NCI-H524 treated with DMSO at 0.1 percent for 48 hours (cell line): Measurements from ENCODE around the gene GLYATL3.

Experiments
- DNase-seq: peaks from one replicate; lab custom pipeline; 2025; lab: John Stamatoyannopoulos, UW

GLYATL3 gene

GRCh38 chr6:49514571-49515484 lies 15.1 kb downstream of the GLYATL3 start:
- DNase-seq, result no peak

- DNase-seq, result no peak
Observed at GRCh38 chr6:49515485-49516146, 15.9 kb downstream of the GLYATL3 start.

- DNase-seq, result no peak
Observed at GRCh38 chr6:49516147-49516505, 16.4 kb downstream of the GLYATL3 start.

DNA sequence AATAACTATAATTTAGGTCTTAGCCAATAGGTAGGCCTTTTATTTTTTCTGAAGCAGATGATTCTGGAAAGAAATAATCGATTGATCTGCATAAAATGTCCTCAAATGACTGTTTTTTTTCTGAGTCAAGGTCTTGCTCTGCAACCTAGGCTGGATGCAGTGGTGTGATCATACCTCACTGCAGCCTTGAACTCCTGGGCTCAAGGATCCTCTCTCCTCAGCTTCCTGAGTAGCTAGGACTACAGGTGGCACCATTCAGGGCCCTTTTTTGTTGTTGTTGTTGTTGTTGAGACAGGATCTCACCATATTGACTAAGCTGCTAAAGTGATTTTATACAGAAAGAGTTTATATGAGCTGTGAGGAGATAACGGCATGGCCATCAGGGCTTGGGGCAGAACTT lies 18.2 kb downstream of the GLYATL3 start:
- DNase-seq, result no peak

DNA sequence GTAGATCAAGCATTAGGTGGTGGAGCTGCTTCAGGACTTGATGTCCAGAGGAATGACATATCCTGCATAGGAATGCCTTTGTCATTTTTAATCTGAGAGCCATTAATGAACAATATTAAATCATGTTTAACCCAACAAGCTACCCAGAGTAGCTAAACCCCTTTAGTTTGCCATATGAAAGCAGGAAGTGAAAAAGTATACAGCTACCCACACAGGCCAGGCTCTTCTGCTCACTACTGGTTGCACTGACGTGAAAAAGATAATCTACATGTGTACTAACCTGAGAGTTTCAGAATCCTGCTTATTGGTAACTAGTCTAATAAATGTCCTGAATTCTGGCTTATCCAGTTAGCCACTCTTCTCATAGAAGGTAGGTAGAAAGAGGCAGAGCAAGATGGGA lies 19.9 kb downstream of the GLYATL3 start:
- no peak for DNase-seq

GRCh38 chr6:49522710-49523593 lies 23.2 kb downstream of the GLYATL3 start:
- DNase-seq, result no peak

DNA sequence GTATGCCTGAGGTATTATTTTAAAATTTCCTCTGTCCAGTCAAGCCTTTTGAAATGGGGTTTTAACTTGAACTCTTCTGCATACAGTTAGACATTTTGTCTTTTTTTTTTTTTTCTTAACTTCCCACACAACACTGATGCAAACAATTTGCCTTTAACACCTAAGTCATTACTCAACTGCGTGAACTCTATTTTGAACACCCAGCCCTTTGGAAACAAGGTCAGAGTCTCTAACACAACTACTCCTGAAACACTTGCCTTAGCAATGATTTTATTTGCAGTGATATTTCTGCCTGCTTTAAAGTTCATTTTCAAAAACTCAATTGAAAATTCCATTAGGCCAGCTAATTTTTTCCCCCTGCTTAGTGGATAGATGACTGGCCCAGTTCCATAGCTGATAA lies 24.2 kb downstream of the GLYATL3 start:
- no peak for DNase-seq

- DNase-seq, result no peak
Observed at GRCh38 chr6:49524541-49524940, 24.8 kb downstream of the GLYATL3 start.

- no peak for DNase-seq
Observed at GRCh38 chr6:49526598-49526997, 26.9 kb downstream of the GLYATL3 start.

- DNase-seq, result no peak
Observed at GRCh38 chr6:49527320-49527719, 27.6 kb downstream of the GLYATL3 start.

DNA sequence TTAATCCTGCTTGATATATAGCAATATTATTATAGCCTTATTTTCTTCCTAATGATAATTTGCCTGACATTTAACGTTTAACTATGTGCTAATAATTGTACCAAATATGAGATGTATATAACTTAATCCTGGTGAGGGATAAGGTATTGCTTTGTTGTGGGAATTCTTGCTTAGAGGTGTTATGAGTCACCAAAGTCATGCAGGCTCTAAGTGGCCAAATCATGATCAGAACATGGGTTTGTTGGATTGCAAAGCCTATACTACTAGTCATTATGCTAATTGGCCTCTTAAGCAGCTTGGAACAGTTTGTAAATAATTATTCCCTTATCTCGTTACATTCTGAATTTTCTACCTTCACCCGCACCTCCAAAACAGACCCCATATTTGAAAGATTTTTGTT lies 28.8 kb downstream of the GLYATL3 start:
- DNase-seq, result no peak

DNA sequence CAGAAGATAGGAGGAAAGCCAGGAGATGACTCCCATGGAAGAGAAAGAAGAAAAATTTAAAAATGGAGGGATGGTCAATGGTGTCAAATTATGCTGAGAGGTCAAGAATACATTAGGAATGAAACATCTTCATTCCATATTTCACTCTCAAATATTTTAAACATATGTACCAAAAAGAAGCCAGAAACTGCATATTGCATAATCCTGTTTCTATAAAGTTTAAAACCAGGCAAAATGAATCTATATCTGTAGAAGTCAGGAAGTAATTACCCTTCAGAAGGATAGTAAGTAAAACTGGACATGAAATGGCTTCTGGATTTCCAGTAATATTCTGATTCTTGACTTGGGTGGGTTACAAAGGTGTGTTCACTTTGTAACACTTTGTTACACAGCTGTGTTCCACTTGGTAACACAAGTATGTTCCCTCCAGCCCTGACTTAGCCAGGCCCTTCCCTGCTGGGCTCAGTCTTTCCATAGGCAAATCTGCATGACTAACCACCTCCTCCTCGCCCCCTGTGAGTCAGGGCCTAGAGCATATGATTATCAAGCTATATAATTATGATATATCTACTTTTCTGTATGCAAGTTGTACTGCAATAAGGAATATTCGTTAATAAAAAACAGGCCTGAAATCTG lies 30.5 kb downstream of the GLYATL3 start:
- no peak for DNase-seq

DNA sequence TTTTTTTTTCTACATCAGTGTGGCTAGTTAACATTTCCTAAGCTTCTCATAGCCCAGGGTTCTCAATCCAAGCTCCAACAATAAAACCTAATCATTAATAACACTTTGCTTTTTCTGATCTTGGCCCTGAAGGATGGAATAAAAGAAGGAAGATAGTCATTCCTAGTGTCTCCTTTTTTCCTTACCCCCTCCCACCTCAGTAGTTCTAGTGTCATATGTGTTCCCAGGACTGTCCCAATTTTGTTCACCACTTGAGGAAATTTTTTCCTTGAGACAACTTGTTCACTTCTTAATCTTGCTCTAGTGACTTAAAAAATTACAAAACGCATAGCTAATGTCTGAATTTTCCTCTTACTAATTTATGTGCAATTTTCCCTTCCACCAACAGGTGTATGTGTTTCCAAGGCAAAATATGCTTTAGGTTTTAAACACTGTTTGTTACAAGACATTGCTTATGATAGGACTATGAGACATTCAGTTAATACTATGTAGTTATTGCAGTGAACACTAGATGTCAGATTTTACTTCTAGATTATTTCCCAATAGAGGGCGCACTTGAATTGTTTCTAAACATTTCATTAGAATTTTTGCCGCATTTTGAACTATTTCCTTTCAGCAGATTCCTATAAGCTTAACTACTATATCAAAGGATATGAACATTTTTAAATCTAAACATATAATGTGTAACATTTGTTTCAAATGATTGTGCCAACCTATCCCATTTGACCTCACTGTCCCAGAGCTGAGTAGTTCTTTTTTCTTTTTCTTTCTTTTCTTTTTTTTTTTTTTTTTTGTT lies 32.2 kb downstream of the GLYATL3 start:
- DNase-seq, result no peak

DNA sequence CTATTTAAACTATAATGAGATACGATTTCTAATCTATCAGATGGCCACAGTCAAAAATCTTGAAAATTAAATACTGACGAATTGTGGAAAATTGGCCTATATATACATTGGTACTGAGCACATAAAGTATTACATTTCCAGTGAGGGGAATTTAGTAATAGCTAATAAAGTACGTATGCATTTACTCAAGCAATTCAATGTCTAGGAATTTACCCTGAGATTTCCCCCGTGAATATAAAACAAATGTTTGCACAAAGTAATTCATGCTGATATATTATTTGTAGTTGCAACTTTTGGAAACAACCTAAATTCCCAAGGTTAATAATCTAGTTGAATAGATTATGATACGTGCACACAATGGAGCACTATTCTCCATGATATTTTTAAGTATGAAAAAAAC lies 36.1 kb downstream of the GLYATL3 start:
- DNase-seq, result no peak

GRCh38 chr6:49539102-49539501 lies 39.4 kb downstream of the GLYATL3 start:
- DNase-seq, result no peak

DNA sequence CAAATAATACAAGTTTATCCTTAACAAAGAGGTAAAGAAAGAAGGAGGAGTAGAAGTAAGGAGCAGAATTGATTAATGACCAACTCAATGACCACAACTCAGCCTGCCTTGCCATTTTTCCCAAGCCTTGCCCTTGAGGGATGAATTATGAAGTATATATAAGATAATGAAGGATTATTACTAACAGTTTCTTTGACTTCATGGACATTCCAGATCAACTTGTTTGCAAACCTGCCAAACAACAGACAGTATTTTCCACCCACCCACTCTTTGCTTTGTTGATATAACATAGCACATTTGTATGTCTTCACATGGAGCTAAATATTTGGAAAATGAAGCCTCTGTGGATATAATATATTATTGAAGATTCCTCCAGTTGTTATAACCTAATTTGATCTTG lies 40.9 kb downstream of the GLYATL3 start:
- DNase-seq, result no peak

DNA sequence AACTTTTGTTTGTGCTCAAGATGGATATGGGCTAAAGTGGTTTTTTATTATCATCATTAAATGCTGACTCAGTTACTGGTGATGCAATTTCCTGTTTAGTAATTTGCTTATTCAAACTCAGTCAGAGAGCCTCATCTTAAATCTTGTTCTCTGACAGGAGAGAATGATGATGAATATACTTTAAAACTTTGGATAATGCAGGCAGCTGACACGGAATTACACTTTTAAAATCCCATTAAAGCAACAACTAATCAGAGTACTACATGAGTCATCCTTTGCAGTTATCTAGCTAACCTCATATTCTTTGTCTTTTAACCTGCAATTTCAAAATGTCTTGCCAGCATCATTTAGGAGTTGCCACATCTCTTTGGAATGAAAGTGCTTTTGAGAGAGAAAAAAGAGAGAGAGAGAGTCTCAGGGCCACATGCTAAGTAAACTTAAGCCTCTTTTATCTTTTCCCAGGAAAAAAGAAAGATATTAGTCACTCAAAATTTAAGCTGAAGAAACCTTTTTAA lies 41.5 kb downstream of the GLYATL3 start:
- DNase-seq, result no peak

DNA sequence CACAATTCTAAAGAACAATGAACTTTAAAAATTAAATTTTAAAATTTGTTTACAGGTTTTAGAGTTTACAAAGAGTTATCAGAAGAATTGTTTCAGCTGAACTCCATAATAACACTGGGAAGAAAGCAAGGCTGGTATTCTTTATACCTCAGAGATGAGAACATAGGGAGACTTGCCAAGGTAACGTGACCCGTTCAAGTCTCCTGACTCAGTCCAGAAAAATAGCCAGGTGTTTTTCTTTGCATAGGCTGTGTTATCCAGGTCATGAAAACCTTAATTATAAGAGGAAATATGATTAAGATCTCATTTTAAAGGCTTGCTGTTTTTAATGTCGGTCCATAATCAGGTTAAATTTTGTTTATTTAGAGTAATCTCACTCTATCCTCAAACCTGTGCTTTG lies 42.2 kb downstream of the GLYATL3 start:
- no peak for DNase-seq

- no peak for DNase-seq
Observed at GRCh38 chr6:49543087-49543858, 43.5 kb downstream of the GLYATL3 start.

DNA sequence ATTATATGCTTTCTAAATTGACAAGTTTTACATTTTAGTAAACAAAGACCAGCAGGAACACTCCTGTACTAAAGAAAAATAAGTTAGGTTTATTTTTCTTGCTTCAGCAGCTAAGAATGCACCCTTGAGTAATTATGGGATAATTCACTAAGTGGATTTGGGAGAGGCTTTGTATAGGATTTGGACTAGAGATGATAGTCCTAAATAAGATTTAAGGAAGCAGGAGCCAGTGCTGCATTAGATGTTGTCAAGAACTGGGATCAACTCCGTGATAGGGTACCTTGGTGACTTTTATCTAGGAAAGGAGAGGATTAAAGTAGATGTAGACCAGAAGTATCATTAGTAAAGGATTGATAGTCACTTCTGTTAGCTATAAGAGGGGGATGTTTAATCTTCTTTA lies 46.6 kb downstream of the GLYATL3 start:
- no peak for DNase-seq
